BLaER1 treated with 17β-estradiol and CSF1 and Interleukin-3, amounts not matched to agents 10 nM and 100 nM (cell line): ENCODE results near the gene TSEN15.

Experiments
- H3K27ac ChIP-seq, 11 experiments: shearing (Covaris generic); formaldehyde crosslinking; 2 replicates each; pipeline ENCODE4 v1.8.1; 2022
- H3K27me3 ChIP-seq, 11 experiments: shearing (Covaris generic); formaldehyde crosslinking; 2 replicates each; pipeline ENCODE4 v1.8.1; 2022
- H3K36me3 ChIP-seq, 11 experiments: shearing (Covaris generic); formaldehyde crosslinking; 2 replicates each; pipeline ENCODE4 v1.8.1; 2022
- H3K4me1 ChIP-seq, 10 experiments: shearing (Covaris generic); formaldehyde crosslinking; 2 replicates each; pipeline ENCODE4 v1.8.1; 2022
- H3K4me2 ChIP-seq, 11 experiments: shearing (Covaris generic); formaldehyde crosslinking; 2 replicates each; pipeline ENCODE4 v1.8.1; 2022
- H3K4me3 ChIP-seq, 10 experiments: shearing (Covaris generic); formaldehyde crosslinking; 2 replicates each; pipeline ENCODE4 v1.8.1; 2022
- H3K9ac ChIP-seq, 11 experiments: shearing (Covaris generic); formaldehyde crosslinking; 2 replicates each; pipeline ENCODE4 v1.8.1; 2022
- H3K9me3 ChIP-seq, 11 experiments: shearing (Covaris generic); formaldehyde crosslinking; replicated peaks in 1 of 11; 2 replicates each; pipeline ENCODE4 v1.8.1; 2022
- H4K20me1 ChIP-seq, 11 experiments: shearing (Covaris generic); formaldehyde crosslinking; 2 replicates each; pipeline ENCODE4 v1.8.1; 2022
- Cebpa-rat ChIP-seq, 11 experiments: shearing (Covaris generic); IDR thresholded peaks; 2 replicates each; pipeline ENCODE4 v1.8.1; 2022

TSEN15 gene

DNA sequence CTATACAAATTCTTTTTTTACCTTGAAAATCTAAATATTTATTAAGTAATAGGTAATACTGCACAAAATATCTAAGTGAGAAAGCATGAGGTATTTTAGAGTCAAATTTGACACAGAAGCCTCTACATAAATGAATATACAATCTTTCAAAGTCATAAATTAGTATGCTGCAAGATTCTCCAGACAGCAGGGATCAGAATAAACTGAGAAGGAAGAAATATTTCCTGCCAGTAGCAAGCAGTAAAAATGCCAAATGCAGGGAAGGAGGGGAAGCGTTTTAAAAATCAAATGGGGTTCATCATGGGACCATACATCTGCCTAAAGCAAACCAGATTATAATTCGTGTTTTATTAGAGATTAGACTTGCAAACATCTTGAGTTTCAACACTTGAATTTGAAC lies 32.9 kb upstream of the TSEN15 start:
- no peaks in the 10 kb centered on the region for H3K27me3 ChIP-seq
- no peaks in the 10 kb centered on the region for H4K20me1 ChIP-seq
- no peaks in the 10 kb centered on the region for H3K36me3 ChIP-seq
- H3K4me1 ChIP-seq = peaks cover 0 to 11% (median 0%) of the 10 kb centered on the region in 10 experiments; a peak in 5 of 20 replicates
- no peak for TF ChIP-seq Cebpa-rat (IDR thresholded peaks at IDR 0.05)
- no peak overlapping the region for H3K4me3 ChIP-seq
- H3K27ac ChIP-seq = no peak overlapping the region
- H3K4me2 ChIP-seq = no peak overlapping the region
- H3K9me3 ChIP-seq = no peaks in the 10 kb centered on the region
- H3K9ac ChIP-seq = no peak overlapping the region

DNA sequence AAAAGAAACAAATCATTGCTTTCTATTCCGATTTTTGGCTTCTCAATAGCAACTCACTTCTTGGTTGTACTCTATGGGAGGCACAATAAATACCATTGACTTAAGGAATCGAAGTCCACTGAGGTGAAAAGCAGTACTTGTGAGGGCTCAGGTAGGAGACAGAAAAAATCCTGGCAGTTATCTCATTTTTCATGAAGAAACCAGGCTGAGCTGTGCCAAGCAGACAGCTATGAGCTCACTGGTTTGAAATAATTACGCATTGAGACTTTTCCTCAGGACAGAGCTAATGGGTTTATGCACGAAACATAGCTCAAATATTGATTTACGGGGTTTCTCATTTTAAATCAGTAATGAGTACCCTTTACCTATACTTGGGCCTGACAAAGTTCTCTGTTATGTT lies 32.5 kb upstream of the TSEN15 start:
- no peak overlapping the region for H3K27ac ChIP-seq
- H3K4me2 ChIP-seq = no peak overlapping the region
- no peak overlapping the region for H3K4me3 ChIP-seq
- TF ChIP-seq Cebpa-rat (IDR thresholded peaks at IDR 0.05) = no peak
- no peaks in the 10 kb centered on the region for H3K36me3 ChIP-seq
- peaks cover 0 to 11% (median 0%) of the 10 kb centered on the region in 10 experiments; a peak in 5 of 20 replicates for H3K4me1 ChIP-seq
- H3K9ac ChIP-seq = no peak overlapping the region
- no peaks in the 10 kb centered on the region for H4K20me1 ChIP-seq
- H3K9me3 ChIP-seq = no peaks in the 10 kb centered on the region
- no peaks in the 10 kb centered on the region for H3K27me3 ChIP-seq

DNA sequence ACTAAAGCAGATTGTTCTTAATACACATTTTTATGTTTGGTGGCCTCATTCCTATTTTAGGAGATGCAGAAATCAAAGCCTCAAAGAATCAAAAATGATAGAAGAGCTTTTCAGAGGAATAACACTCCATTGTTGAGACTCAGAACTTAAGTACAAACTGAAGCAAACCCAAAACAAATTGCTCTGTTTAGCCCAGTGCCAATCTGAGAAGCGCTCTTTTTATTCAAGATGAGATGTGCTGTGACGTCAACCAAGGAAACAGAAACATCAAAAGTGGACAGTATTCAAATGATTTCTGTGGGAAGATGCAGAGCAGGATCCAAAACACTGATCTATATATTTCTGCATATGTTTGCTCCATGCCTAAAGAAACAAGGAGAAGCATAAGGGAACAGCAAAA lies 32.0 kb upstream of the TSEN15 start:
- Histone ChIP-seq H3K9ac (no peak overlapping the region), H3K4me2 (no peak overlapping the region), H4K20me1 (no peaks in the 10 kb centered on the region), H3K4me3 (no peak overlapping the region), H3K9me3 (no peaks in the 10 kb centered on the region), H3K4me1 (peaks cover 0 to 11% (median 0%) of the 10 kb centered on the region in 10 experiments; a peak in 5 of 20 replicates), H3K27ac (no peak overlapping the region), H3K36me3 (no peaks in the 10 kb centered on the region), H3K27me3 (no peaks in the 10 kb centered on the region)
- TF ChIP-seq Cebpa-rat (IDR thresholded peaks at IDR 0.05) = no peak

GRCh38 chr1:184020328-184020727 lies 31.2 kb upstream of the TSEN15 start:
- no peak for TF ChIP-seq Cebpa-rat (IDR thresholded peaks at IDR 0.05)
- Histone ChIP-seq H3K27me3 (no peaks in the 10 kb centered on the region), H3K4me3 (no peak overlapping the region), H3K9me3 (no peaks in the 10 kb centered on the region), H4K20me1 (no peaks in the 10 kb centered on the region), H3K27ac (no peak overlapping the region), H3K9ac (no peak overlapping the region), H3K4me1 (peaks cover 0 to 11% (median 0%) of the 10 kb centered on the region in 10 experiments; a peak in 5 of 20 replicates), H3K36me3 (no peaks in the 10 kb centered on the region), H3K4me2 (no peak overlapping the region)

- no peaks in the 10 kb centered on the region for H3K36me3 ChIP-seq
- TF ChIP-seq Cebpa-rat (IDR thresholded peaks at IDR 0.05) = no peak
- no peak overlapping the region for H3K27ac ChIP-seq
- H3K27me3 ChIP-seq = no peaks in the 10 kb centered on the region
- no peaks in the 10 kb centered on the region for H4K20me1 ChIP-seq
- H3K9me3 ChIP-seq = no peaks in the 10 kb centered on the region
- peaks cover 0 to 11% (median 0%) of the 10 kb centered on the region in 10 experiments; a peak in 5 of 20 replicates for H3K4me1 ChIP-seq
- no peak overlapping the region; a peak in 1 of 22 replicates for H3K4me2 ChIP-seq
- H3K9ac ChIP-seq = no peak overlapping the region
- no peak overlapping the region for H3K4me3 ChIP-seq
Observed at GRCh38 chr1:184020855-184021254, 30.7 kb upstream of the TSEN15 start.

DNA sequence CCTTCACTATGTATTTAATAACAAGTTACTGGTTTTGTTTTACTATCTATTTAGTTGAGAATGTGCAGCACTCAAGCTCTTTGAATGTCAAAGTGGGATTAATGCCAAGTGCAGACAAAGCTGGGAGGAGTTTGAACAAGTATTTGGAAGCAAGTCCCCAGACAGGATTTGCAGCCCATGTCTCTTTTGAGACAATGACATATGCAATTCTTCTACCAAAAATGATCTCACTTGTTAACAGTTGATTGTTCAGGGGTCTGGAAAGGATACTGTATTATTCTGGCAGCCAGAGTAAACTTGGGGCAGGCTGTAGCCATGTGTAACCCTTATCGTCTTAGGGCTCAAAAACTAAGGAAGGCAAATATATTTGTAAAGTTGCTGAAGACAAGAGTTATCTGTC lies 29.8 kb upstream of the TSEN15 start:
- no peak overlapping the region for H3K4me2 ChIP-seq
- TF ChIP-seq Cebpa-rat (IDR thresholded peaks at IDR 0.05) = no peak
- H3K4me1 ChIP-seq = peaks cover 0 to 11% (median 0%) of the 10 kb centered on the region in 10 experiments; a peak in 5 of 20 replicates
- H3K4me3 ChIP-seq = no peak overlapping the region
- no peak overlapping the region for H3K27ac ChIP-seq
- no peaks in the 10 kb centered on the region for H3K9me3 ChIP-seq
- H3K9ac ChIP-seq = no peak overlapping the region
- H4K20me1 ChIP-seq = no peaks in the 10 kb centered on the region
- no peaks in the 10 kb centered on the region for H3K36me3 ChIP-seq
- no peaks in the 10 kb centered on the region for H3K27me3 ChIP-seq

DNA sequence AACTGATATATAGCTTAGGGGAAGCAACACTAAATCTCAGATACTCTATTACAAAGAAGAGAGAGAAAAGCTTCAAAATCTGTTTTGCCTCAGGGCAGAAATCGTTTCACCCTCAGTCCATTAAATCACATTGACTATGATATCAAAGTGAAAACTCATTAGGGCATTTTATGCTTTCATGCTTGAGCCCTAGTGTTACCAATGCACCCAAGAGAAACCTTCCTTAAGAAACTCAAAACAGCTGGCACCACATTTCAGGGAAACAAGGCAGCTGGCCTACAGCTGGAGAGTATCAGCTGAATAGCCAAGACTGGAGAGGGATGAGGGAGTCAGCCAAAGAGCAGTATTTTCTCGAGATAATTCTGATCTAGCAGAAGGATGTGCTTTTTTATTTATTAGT lies 28.9 kb upstream of the TSEN15 start:
- no peak overlapping the region for H3K4me3 ChIP-seq
- no peaks in the 10 kb centered on the region for H3K27me3 ChIP-seq
- no peak overlapping the region for H3K9ac ChIP-seq
- no peaks in the 10 kb centered on the region for H4K20me1 ChIP-seq
- H3K4me1 ChIP-seq = peaks cover 0 to 2% (median 0%) of the 10 kb centered on the region in 10 experiments; a peak in 5 of 20 replicates
- H3K4me2 ChIP-seq = no peak overlapping the region
- no peak overlapping the region for H3K27ac ChIP-seq
- no peaks in the 10 kb centered on the region for H3K9me3 ChIP-seq
- TF ChIP-seq Cebpa-rat (IDR thresholded peaks at IDR 0.05) = no peak
- H3K36me3 ChIP-seq = no peaks in the 10 kb centered on the region

GRCh38 chr1:184023171-184023570 lies 28.4 kb upstream of the TSEN15 start:
- Histone ChIP-seq H3K4me3 (no peak overlapping the region), H3K9me3 (no peaks in the 10 kb centered on the region), H3K4me2 (no peak overlapping the region), H4K20me1 (no peaks in the 10 kb centered on the region), H3K9ac (no peak overlapping the region), H3K4me1 (no peaks in the 10 kb centered on the region), H3K36me3 (no peaks in the 10 kb centered on the region), H3K27me3 (no peaks in the 10 kb centered on the region), H3K27ac (no peak overlapping the region)
- no peak for TF ChIP-seq Cebpa-rat (IDR thresholded peaks at IDR 0.05)

DNA sequence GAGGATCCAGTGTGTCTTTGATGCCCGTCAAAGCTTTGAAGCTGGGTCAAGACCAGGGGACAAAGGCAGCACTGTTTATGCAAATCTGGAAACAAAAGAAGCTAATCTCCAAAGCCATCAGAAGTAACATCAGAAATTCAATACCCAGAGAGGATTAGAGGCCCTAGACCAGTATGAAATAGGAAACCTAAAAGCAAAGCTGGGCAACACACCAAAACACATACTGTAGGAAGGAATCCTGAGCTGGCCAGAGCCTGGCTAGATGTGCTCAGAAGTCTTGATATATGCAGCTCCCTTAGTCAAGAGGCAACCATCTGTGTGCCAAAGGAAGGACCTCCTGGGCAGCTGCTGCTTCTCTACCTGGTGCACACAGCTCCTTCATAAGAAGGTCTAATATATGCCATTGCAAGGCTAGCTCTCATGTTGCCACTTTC lies 26.3 kb upstream of the TSEN15 start:
- no peak for TF ChIP-seq Cebpa-rat (IDR thresholded peaks at IDR 0.05)
- H3K9me3 ChIP-seq = no peaks in the 10 kb centered on the region
- no peak overlapping the region for H3K27ac ChIP-seq
- H3K9ac ChIP-seq = no peak overlapping the region
- H4K20me1 ChIP-seq = no peaks in the 10 kb centered on the region
- no peaks in the 10 kb centered on the region for H3K4me1 ChIP-seq
- H3K4me2 ChIP-seq = no peak overlapping the region
- no peak overlapping the region for H3K4me3 ChIP-seq
- H3K27me3 ChIP-seq = no peaks in the 10 kb centered on the region
- no peaks in the 10 kb centered on the region for H3K36me3 ChIP-seq

DNA sequence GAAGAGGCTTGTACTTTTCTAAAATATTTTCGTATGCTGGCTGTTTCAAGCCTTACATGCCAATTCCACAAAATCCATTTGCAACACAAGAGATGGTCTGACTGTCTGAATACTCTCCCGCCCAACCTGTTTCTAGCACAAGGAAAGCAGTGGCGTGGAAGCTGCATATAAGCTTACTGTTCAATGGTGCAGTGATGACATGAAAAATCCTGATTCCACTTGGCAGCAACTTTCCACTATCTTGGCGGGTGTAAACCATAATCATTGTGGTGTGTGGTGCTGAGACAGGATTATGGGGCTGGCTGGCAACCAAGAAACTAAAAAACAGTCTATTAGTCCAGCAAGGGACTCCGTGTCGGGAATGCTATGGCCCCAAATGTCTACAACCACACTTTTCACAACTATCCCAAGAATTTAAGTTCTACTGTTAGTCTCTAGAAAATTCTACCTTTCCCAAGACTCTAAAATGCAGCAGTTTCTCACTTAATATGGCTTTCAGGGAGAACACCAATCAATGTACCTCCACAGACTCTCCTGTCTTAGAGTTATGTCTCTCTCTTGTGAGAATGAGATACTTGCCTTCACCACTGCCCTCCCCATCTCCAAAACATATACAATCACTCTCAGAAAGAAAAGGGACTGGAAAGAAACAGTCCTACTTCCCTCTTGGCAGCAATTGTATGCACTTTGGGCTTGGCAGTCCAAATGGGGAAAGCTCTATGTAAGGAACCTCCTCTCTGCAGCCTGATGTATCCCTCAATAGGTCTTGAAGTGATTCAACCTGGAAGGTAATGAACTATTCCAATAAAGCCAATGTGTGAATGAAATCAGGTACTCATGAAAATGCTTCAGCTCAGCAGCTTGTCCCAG lies 23.5 kb upstream of the TSEN15 start:
- Histone ChIP-seq H3K9ac (no peak overlapping the region), H3K27ac (no peak overlapping the region), H4K20me1 (no peaks in the 10 kb centered on the region), H3K9me3 (no peaks in the 10 kb centered on the region), H3K4me3 (no peak overlapping the region), H3K4me1 (no peaks in the 10 kb centered on the region), H3K36me3 (no peaks in the 10 kb centered on the region), H3K27me3 (peaks cover 0 to 3% (median 0%) of the 10 kb centered on the region in 11 experiments; a peak in 1 of 22 replicates), H3K4me2 (no peak overlapping the region)
- no peak for TF ChIP-seq Cebpa-rat (IDR thresholded peaks at IDR 0.05)
